K562 (cell line): ENCODE measurements around the gene TRIM44. TPM values are rescaled to one million over a fixed set of nuclear protein-coding genes. Genes with fewer than 3 reads are reported as not detected.

Source experiments
- ATAC-seq: fragments of 200-7000 bp; cut with Tn5 transposase; 3 replicates; pipeline ENCODE4 v1.9.1; 2020; ENCODE audit warnings: moderate library complexity
- BruUV-seq: library from RNA; stranded (reverse); fragments of 400-500 nt; replicated peaks from 2 replicates; lab custom pipeline; 2021; lab: Mats Ljungman, UMichigan
- CTCF ChIA-PET: fragments of 300-600 bp; formaldehyde crosslinking; extraction: SDS; loops from one replicate; lab custom pipeline; 2021; ENCODE audit warnings: low intra/inter-chr PET ratio; lab: Yijun Ruan, JAX
- POLR2A ChIA-PET: fragments of 300-600, 350-650 bp; sonication (Branson Sonifier 250); formaldehyde crosslinking; extraction: SDS; loops from one replicate; lab custom pipeline; 2021; ENCODE audit warnings: antibody characterized with exemption, inconsistent platforms; lab: Yijun Ruan, JAX
- DNase-seq, 4 experiments: peaks; one replicate each; pipeline versions ENCODE4 v3.0.0 to v3.0.0-alpha.2; 2011 to 2018; ENCODE audit warnings: low spot score in 3 of 4, mixed read lengths in 3 of 4; ENCODE audit errors: extremely low read depth in 1 of 4
- FAIRE-seq: peaks from 2 replicates; lab custom pipeline; 2011; peaks lifted over from hg19 to GRCh38; lab: Jason Lieb, UNC
- H2AFZ ChIP-seq: 2 replicates; pipeline ENCODE4 v1.6.0; 2011; ENCODE audit warnings: low read depth, low read length, control low read depth, inconsistent platforms
- H3K27ac ChIP-seq: fragments of 200-600 bp; 3 replicates; pipeline ENCODE4 v1.8.0; 2011; ENCODE audit warnings: low read depth, mild to moderate bottlenecking, control low read depth, inconsistent platforms, low read length, moderate library complexity, mixed read lengths; ENCODE audit errors: extremely low read depth
- H3K27me3 ChIP-seq, 2 experiments: fragments of 300-600 bp in 1 of 2; 2 replicates in 1 of 2; 3 replicates in 1 of 2; pipeline versions ENCODE4 v1.6.0 to v1.8.0; 2011; ENCODE audit warnings: inconsistent platforms in 2 of 2, low read length in 2 of 2, mild to moderate bottlenecking in 1 of 2, mixed read lengths in 1 of 2, moderate library complexity in 1 of 2; ENCODE audit not compliant: control insufficient read depth in 2 of 2, insufficient read depth in 2 of 2
- H3K36me3 ChIP-seq: fragments of 300-600 bp; 3 replicates; pipeline ENCODE4 v1.8.0; 2011; ENCODE audit warnings: mild to moderate bottlenecking, low read length, inconsistent platforms; ENCODE audit not compliant: control insufficient read depth, insufficient read depth
- H3K4me1 ChIP-seq, 2 experiments: fragments of 200-600 bp in 1 of 2; replicated peaks in 1 of 2; 2 replicates in 1 of 2; 3 replicates in 1 of 2; pipeline versions ENCODE4 v1.5.1 to v1.8.0; 2011; ENCODE audit warnings: inconsistent platforms in 2 of 2, low read length in 2 of 2, mild to moderate bottlenecking in 1 of 2, mixed read lengths in 1 of 2, moderate library complexity in 1 of 2; ENCODE audit not compliant: control insufficient read depth in 2 of 2, insufficient read depth in 2 of 2
- H3K4me2 ChIP-seq: 2 replicates; pipeline ENCODE4 v1.6.1; 2011; ENCODE audit warnings: low read length, control low read depth, inconsistent platforms, mixed read lengths; ENCODE audit not compliant: insufficient read depth
- H3K4me3 ChIP-seq: fragments of 200-600 bp; sonication (generic), shearing (Covaris generic); 2 replicates; pipeline ENCODE4 v1.5.1; 2016; ENCODE audit warnings: control low read depth, inconsistent platforms
- H3K79me2 ChIP-seq: fragments of 200-600 bp; 3 replicates; pipeline ENCODE4 v1.8.0; 2011; ENCODE audit warnings: low read length, inconsistent platforms; ENCODE audit not compliant: control insufficient read depth, insufficient read depth
- H3K9ac ChIP-seq, 2 experiments: 2 replicates each; pipeline versions ENCODE4 v1.6.0 to v1.6.1; 2011; ENCODE audit warnings: low read depth in 2 of 2, low read length in 2 of 2, control low read depth in 1 of 2, inconsistent platforms in 1 of 2, mild to moderate bottlenecking in 1 of 2, mixed read lengths in 1 of 2; ENCODE audit not compliant: insufficient read depth in 1 of 2
- H3K9me1 ChIP-seq: one replicate; pipeline ENCODE4 v1.6.0; 2011; ENCODE audit warnings: inconsistent platforms, mild to moderate bottlenecking, low read length, moderate library complexity; ENCODE audit not compliant: control insufficient read depth, insufficient read depth
- H3K9me3 ChIP-seq: replicated peaks from 2 replicates; pipeline ENCODE4 v1.5.1; 2011; ENCODE audit warnings: low read depth, low read length, inconsistent platforms; ENCODE audit not compliant: control insufficient read depth, insufficient read depth
- H4K20me1 ChIP-seq: replicated peaks from 2 replicates; pipeline ENCODE4 v1.6.1; 2011; ENCODE audit warnings: low read length, inconsistent platforms, mixed read lengths; ENCODE audit not compliant: control insufficient read depth, insufficient read depth
- CTBP1 ChIP-seq: fragments of 450-650 bp; IDR thresholded peaks from 2 replicates; pipeline ENCODE4 v1.6.1; 2016; ENCODE audit warnings: borderline replicate concordance
- ETV5 ChIP-seq: sonication (generic); formaldehyde crosslinking; IDR thresholded peaks from 2 replicates; pipeline ENCODE4 v1.4.0; 2020; ENCODE audit warnings: low read depth, mild to moderate bottlenecking, missing genetic modification reagents
- ETV6 ChIP-seq, 3 experiments: fragments of 150-350 bp in 1 of 3; sonication (generic) in 1 of 3; formaldehyde crosslinking in 1 of 3; IDR thresholded peaks; 2 replicates each; pipeline versions ENCODE4 v1.6.1 to v1.8.0; 2014 to 2022; ENCODE audit warnings: borderline replicate concordance in 2 of 3, low read depth in 2 of 3, antibody characterized with exemption in 1 of 3, low read length in 1 of 3, mild to moderate bottlenecking in 1 of 3, missing genetic modification reagents in 1 of 3
- FOXA3 ChIP-seq, 2 experiments: fragments of 450-650 bp in 1 of 2; sonication (generic) in 1 of 2; formaldehyde crosslinking; IDR thresholded peaks in 1 of 2; conservative IDR thresholded peaks in 1 of 2; 2 replicates each; pipeline versions ENCODE4 v1.4.0 to v1.8.0; 2020 to 2022; ENCODE audit warnings: mild to moderate bottlenecking in 2 of 2, missing genetic modification reagents in 1 of 2
- HMGN3 ChIP-seq: IDR thresholded peaks from 2 replicates; pipeline ENCODE4 v1.6.1; 2011; ENCODE audit warnings: borderline replicate concordance, low read depth, mild to moderate bottlenecking, mixed read lengths, low read length; ENCODE audit not compliant: insufficient read length; ENCODE audit errors: extremely low read depth
- JUN ChIP-seq, 2 experiments: sonication (generic) in 1 of 2; formaldehyde crosslinking in 1 of 2; IDR thresholded peaks; 2 replicates each; pipeline versions ENCODE4 v1.6.1 to v1.8.0; 2012 to 2022; ENCODE audit warnings: borderline replicate concordance in 2 of 2, mild to moderate bottlenecking in 2 of 2, improper control_type of control experiment in 1 of 2, low read depth in 1 of 2, low read length in 1 of 2, missing genetic modification reagents in 1 of 2
- MAZ ChIP-seq, 2 experiments: fragments of 450-650 bp in 1 of 2; sonication (generic) in 1 of 2; formaldehyde crosslinking; IDR thresholded peaks in 1 of 2; conservative IDR thresholded peaks in 1 of 2; 2 replicates each; pipeline versions ENCODE4 v1.4.0 to v1.5.0; 2020; ENCODE audit warnings: mild to moderate bottlenecking in 1 of 2, missing genetic modification reagents in 1 of 2
- POLR2G ChIP-seq: fragments of 200-400 bp; formaldehyde crosslinking; IDR thresholded peaks from 2 replicates; pipeline ENCODE4 v1.6.1; 2017; ENCODE audit warnings: low read depth, mild to moderate bottlenecking, antibody characterized with exemption, low read length, moderate library complexity
- RBM14 ChIP-seq: fragments of 200-400 bp; formaldehyde crosslinking; IDR thresholded peaks from 2 replicates; pipeline ENCODE4 v1.6.1; 2018; ENCODE audit warnings: low read depth, mild to moderate bottlenecking, low read length, moderate library complexity, borderline replicate concordance; ENCODE audit not compliant: insufficient read depth
- TEAD4 ChIP-seq, 2 experiments: sonication (generic) in 1 of 2; formaldehyde crosslinking in 1 of 2; IDR thresholded peaks; 2 replicates each; pipeline versions ENCODE4 v1.6.1 to v1.8.0; 2012 to 2022; ENCODE audit warnings: borderline replicate concordance in 1 of 2, inconsistent platforms in 1 of 2, low read length in 1 of 2, mild to moderate bottlenecking in 1 of 2, missing genetic modification reagents in 1 of 2
- WGBS: fragments of 100-300 bp; shearing (Covaris generic); methylation state at CpG from one replicate; pipeline ENCODE4 v1.1.6; 2016; ENCODE audit warnings: low coverage, mixed read lengths; ENCODE audit not compliant: insufficient coverage; ENCODE audit errors: missing lambda C conversion rate; 5-methylcytosine and 5-hydroxymethylcytosine counted together
- in situ Hi-C: fragments of 300-500 bp; cut with MboI; formaldehyde crosslinking; loops from 4 replicates; pipeline ENCODE4 v1.15.0; 2018; ENCODE audit warnings: inconsistent platforms, mixed read lengths
- intact Hi-C: fragments of 100-400 bp; cut with micrococcal nuclease; formaldehyde crosslinking; loops from 2 replicates; pipeline ENCODE4 v1.14.2; 2022
- polyA plus RNA-seq, 8 experiments: library from polyadenylated mRNA; depleted of rRNA in 4 of 8; stranded (reverse) in 5 of 8; unstranded in 3 of 8; fragments of >200 nt; fragmentation: Nextera tagmentation in 2 of 8; fragmentation: Illumina TruSeq in 1 of 8; extraction: Ambion mirVana in 2 of 8; extraction: Trizol in 1 of 8; gene quantifications; 2 replicates each; pipeline versions ENCODE4 v1.2.1 to v1.2.3, GENCODE V29; 2011 to 2014; ENCODE audit warnings: inconsistent platforms in 1 of 8, missing spikeins in 1 of 8
- total RNA-seq, 7 experiments: library from RNA; depleted of rRNA in 6 of 7; stranded (reverse); fragments of >200 nt in 6 of 7; fragmentation: Illumina TruSeq in 2 of 7; extraction: Trizol in 2 of 7; gene quantifications; 2 replicates each; pipeline versions ENCODE4 v1.2.1 to v1.2.3, GENCODE V29; 2011 to 2021; ENCODE audit warnings: low replicate concordance in 1 of 7
- TF ChIP-seq, protein P1 (sequence below): fragments of 200-800 bp; sonication (Bioruptor generic); IDR thresholded peaks from 2 replicates; pipeline ENCODE4 v1.6.1; 2017; ENCODE audit warnings: missing genetic modification characterization, missing compliant biosample characterization
- TF ChIP-seq, protein P2 (sequence below), 3 experiments: IDR thresholded peaks in 2 of 3; conservative IDR thresholded peaks in 1 of 3; 2 replicates each; pipeline ENCODE4 v1.5.1; 2011 to 2012; ENCODE audit warnings: low read length in 3 of 3, mild to moderate bottlenecking in 3 of 3, control low read depth in 2 of 3, improper control_type of control experiment in 1 of 3, inconsistent platforms in 1 of 3, low read depth in 1 of 3, mixed read lengths in 1 of 3, moderate library complexity in 1 of 3; ENCODE audit not compliant: insufficient read depth in 2 of 3

Gene TRIM44
- total and polyA plus RNA-seq, 9 of the 15 experiments (the other 6 are each of a cell fraction or from before 2014, with no cell fraction given), result 8.3 to 105 (median 37.2) TPM

DNA sequence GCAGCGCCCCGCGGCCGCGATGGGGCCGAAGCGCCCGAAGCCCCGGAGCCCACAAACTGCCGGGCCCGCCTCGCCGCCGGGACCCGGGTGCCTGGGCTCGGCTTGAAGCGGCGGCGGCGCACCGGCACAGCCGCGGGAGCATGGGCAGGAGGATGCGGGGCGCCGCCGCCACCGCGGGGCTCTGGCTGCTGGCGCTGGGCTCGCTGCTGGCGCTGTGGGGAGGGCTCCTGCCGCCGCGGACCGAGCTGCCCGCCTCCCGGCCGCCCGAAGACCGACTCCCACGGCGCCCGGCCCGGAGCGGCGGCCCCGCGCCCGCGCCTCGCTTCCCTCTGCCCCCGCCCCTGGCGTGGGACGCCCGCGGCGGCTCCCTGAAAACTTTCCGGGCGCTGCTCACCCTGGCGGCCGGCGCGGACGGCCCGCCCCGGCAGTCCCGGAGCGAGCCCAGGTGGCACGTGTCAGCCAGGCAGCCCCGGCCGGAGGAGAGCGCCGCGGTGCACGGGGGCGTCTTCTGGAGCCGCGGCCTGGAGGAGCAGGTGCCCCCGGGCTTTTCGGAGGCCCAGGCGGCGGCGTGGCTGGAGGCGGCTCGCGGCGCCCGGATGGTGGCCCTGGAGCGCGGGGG is 44.0 kb upstream of the TRIM44 start:
- no TSS peak for BruUV-seq
- FAIRE-seq (no peak), DNase-seq (peak; percentile 25 to 71 (median 56)), ATAC-seq (peak; percentile 52)
- peak overlapping the region; percentile 35 for H3K4me3 ChIP-seq
- H3K4me2 ChIP-seq, result peak overlapping the region; percentile 39; the same call in 1 of the 2 replicates
- H3K9ac ChIP-seq, result peak overlapping the region in 1 of 2 experiments; percentile 69; a peak in 1 of 4 replicates
- H4K20me1 ChIP-seq, result peaks cover 9% of the 10 kb centered on the region
- WGBS, result 2% methylated on average over 52 of the region's 91 CpGs
- peaks cover 0 to 24% of the 10 kb centered on the region in 2 experiments; a peak in 4 of 5 replicates for H3K4me1 ChIP-seq
- in situ Hi-C loops (no loop called here), intact Hi-C loops (loop anchor here (5.0 kb wide), 2 partner anchors 399 to 414 kb away; no protein-coding TSS in a partner anchor)
- H3K79me2 ChIP-seq, result no peaks in the 10 kb centered on the region
- POLR2A ChIA-PET, result interaction anchor here (0.5 to 1.2 kb wide), 2 partner anchors 533 to 803 kb away, joined by 3 read pairs; no protein-coding TSS in a partner anchor
- H3K9me3 ChIP-seq, result no peaks in the 10 kb centered on the region
- H3K27ac ChIP-seq, result no peak overlapping the region
- no peaks in the 10 kb centered on the region for H3K36me3 ChIP-seq
- CTCF ChIA-PET, result no interaction called here
- H3K9me1 ChIP-seq, result no peaks in the 10 kb centered on the region
- H3K27me3 ChIP-seq, result peaks cover 21 to 32% of the 10 kb centered on the region in 2 experiments
- peak overlapping the region; percentile 72; the same call in 1 of the 2 replicates for H2AFZ ChIP-seq
- 0 out of 2 replicates have a peak, but pooled peaks have one; percentile 39 for TF ChIP-seq POLR2G
- TF ChIP-seq RBM14, result no peak
- no peak for TF ChIP-seq TEAD4 (IDR thresholded peaks at IDR 0.05; ENCODE audit: low read length)
- peak; percentile 60; the same call in 1 of the 2 replicates for TF ChIP-seq TEAD4 (CRISPR knock-in tag; IDR thresholded peaks at IDR 0.05; ENCODE audit: borderline replicate concordance)
- TF ChIP-seq ETV6 (IDR thresholded peaks at IDR 0.05; ENCODE audit: borderline replicate concordance in 1 of 2, low read depth in 2 of 2, low read length in 1 of 2), result no peak
- TF ChIP-seq ETV6 (CRISPR knock-in tag; IDR thresholded peaks at IDR 0.05; ENCODE audit: borderline replicate concordance), result peak; percentile 14; the same call in 1 of the 2 replicates
- 0 out of 4 replicates have a peak, but pooled peaks of 1 of the 2 experiments have one; percentile 48 for TF ChIP-seq FOXA3 (CRISPR knock-in tag; conservative IDR thresholded peaks at IDR 0.05 in 1 of 2, IDR thresholded peaks at IDR 0.05 in 1 of 2)
- TF ChIP-seq JUN (IDR thresholded peaks at IDR 0.05; ENCODE audit: borderline replicate concordance, low read depth, low read length), result no peak
- 0 out of 2 replicates have a peak, but pooled peaks have one; percentile 52 for TF ChIP-seq JUN (CRISPR knock-in tag; IDR thresholded peaks at IDR 0.05; ENCODE audit: borderline replicate concordance)
- peak; percentile 26 for TF ChIP-seq HMGN3
- TF ChIP-seq CTBP1, result peak; percentile 27; the same call in 1 of the 2 replicates
- TF ChIP-seq ETV5 (CRISPR knock-in tag), result no peak
- TF ChIP-seq, protein P1, sequence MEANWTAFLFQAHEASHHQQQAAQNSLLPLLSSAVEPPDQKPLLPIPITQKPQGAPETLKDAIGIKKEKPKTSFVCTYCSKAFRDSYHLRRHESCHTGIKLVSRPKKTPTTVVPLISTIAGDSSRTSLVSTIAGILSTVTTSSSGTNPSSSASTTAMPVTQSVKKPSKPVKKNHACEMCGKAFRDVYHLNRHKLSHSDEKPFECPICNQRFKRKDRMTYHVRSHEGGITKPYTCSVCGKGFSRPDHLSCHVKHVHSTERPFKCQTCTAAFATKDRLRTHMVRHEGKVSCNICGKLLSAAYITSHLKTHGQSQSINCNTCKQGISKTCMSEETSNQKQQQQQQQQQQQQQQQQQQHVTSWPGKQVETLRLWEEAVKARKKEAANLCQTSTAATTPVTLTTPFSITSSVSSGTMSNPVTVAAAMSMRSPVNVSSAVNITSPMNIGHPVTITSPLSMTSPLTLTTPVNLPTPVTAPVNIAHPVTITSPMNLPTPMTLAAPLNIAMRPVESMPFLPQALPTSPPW (CRISPR knock-in tag), result peak; percentile 34; the same call in 1 of the 2 replicates
- TF ChIP-seq, protein P2, sequence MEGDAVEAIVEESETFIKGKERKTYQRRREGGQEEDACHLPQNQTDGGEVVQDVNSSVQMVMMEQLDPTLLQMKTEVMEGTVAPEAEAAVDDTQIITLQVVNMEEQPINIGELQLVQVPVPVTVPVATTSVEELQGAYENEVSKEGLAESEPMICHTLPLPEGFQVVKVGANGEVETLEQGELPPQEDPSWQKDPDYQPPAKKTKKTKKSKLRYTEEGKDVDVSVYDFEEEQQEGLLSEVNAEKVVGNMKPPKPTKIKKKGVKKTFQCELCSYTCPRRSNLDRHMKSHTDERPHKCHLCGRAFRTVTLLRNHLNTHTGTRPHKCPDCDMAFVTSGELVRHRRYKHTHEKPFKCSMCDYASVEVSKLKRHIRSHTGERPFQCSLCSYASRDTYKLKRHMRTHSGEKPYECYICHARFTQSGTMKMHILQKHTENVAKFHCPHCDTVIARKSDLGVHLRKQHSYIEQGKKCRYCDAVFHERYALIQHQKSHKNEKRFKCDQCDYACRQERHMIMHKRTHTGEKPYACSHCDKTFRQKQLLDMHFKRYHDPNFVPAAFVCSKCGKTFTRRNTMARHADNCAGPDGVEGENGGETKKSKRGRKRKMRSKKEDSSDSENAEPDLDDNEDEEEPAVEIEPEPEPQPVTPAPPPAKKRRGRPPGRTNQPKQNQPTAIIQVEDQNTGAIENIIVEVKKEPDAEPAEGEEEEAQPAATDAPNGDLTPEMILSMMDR (IDR thresholded peaks at IDR 0.05 in 2 of 3, conservative IDR thresholded peaks at IDR 0.05 in 1 of 3; ENCODE audit: insufficient read depth in 2 of 3, low read depth in 1 of 3, low read length in 3 of 3), result 0 out of 6 replicates have a peak, but pooled peaks of 1 of the 3 experiments have one; percentile 7
- peak in 1 of 2 experiments; percentile 52; a peak in 1 of 4 replicates for TF ChIP-seq MAZ (CRISPR knock-in tag; conservative IDR thresholded peaks at IDR 0.05 in 1 of 2, IDR thresholded peaks at IDR 0.05 in 1 of 2)
